Stimulated activated CD8-positive, alpha-beta memory T cell treated with anti-CD3 and anti-CD28 coated beads, Interleukin-4, amount 100 ng/mL, for 48 hours (primary cell): ENCODE data around the gene EPGN.
"Not testable (repeated sequence)": the region's sequence is repeated elsewhere in the genome, so short reads cannot be mapped to it uniquely, and the experiment has no call there.

ENCODE experiments used
- DNase-seq: peaks from one replicate; pipeline ENCODE4 v3.0.0-alpha.2; 2020

EPGN gene

GRCh38 chr4:74311696-74312313, 3.5 kb downstream of the EPGN start:
- no peak for DNase-seq

GRCh38 chr4:74314329-74314728, 6.1 kb downstream of the EPGN start:
- no peak for DNase-seq

DNA sequence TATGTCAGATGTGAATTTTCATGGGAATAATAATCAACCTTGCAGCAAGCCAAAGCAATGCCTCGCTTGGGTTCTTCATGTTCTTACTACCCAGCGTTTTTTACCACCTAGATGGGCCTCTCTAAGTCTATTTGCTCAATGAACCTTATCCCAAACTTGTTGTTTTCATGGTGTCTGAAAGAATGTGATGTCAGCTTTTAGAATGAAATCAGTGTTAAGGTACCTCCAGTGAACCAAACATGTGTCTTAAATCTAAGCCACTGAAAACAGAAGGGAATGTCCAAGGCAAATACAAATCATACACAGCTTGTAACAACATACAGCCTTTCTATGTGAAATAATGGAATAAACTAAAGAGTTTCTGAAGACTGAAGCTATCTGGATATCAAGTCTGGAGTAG, 6.7 kb downstream of the EPGN start:
- DNase-seq, result no peak

GRCh38 chr4:74315376-74315775, 7.1 kb downstream of the EPGN start:
- DNase-seq, result no peak

GRCh38 chr4:74316397-74316796, 8.1 kb downstream of the EPGN start:
- no peak for DNase-seq

- DNase-seq, result no peak
Measured at GRCh38 chr4:74317616-74318246, 9.5 kb downstream of the EPGN start.

DNA sequence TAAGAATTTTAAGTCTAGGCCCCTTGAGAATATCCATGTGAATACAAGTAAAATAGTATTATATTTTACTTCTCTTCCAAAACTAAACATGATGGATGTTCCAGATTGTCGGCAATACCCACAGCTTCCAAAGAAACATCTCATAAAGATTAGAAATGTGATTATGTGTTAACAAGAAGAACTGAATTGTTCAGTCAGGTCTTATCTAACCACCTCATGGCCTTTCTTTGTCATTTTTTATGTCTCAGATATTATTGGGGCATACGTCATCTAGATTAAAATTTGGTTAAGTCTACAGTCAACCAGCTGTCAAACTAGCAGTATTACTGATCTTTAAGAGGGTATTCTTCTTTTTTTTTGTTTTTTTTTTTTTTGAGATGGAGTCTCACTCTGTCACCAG, 10.0 kb downstream of the EPGN start:
- no peak for DNase-seq

GRCh38 chr4:74319470-74319869, 11.2 kb downstream of the EPGN start:
- DNase-seq, result no peak

DNA sequence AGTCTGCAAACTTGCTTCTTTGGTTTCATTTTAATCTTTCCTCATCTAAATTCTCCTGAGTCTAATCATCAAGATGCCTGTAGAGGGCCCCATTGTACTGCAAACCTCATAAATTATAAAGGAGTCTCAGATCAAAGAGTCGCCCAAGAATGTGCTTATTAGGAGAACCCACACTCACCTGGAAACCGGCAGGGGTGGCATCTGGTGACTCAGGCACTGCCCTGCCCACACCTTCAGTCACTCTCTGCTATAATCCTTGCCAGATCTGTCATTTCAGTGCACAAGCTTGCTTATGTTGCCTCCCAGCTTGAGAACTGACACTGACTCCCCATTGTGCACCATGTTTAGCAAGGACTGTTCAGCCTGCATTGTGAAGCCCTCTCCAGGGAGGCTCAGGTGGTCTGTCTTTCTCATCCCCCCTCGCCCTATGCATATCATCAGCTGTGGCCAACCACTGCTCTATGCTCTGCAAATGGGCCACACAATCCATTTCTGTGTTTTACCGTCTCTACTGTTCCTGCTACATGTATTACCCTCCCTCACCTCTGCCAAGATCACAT, 12.4 kb downstream of the EPGN start:
- DNase-seq, result peak; percentile 27

DNA sequence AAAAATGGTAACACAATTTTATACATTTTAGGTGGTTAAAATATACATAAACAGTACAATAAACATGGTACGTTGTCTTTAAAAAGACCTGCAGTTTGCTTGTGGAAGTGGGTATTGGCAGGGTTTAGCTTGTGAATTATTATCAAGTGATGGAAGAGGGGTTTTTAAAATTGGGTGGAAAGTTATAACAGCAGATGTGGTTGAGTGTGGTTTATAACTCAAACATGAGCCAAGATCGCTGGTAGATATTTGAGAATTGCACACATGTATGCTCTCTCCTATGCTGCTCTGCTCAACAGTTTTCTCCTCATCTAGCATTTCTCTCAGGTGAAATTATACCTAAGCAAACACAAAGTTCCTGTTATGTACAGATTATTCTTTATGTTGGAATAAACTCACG, 14.0 kb downstream of the EPGN start:
- no peak for DNase-seq

GRCh38 chr4:74323663-74324062, 15.4 kb downstream of the EPGN start:
- DNase-seq, result no peak

GRCh38 chr4:74324262-74324661, 16.0 kb downstream of the EPGN start:
- DNase-seq, result no peak

- no peak for DNase-seq
Measured at GRCh38 chr4:74325886-74326285, 17.6 kb downstream of the EPGN start.

GRCh38 chr4:74327762-74328161, 19.5 kb downstream of the EPGN start:
- no peak for DNase-seq

DNA sequence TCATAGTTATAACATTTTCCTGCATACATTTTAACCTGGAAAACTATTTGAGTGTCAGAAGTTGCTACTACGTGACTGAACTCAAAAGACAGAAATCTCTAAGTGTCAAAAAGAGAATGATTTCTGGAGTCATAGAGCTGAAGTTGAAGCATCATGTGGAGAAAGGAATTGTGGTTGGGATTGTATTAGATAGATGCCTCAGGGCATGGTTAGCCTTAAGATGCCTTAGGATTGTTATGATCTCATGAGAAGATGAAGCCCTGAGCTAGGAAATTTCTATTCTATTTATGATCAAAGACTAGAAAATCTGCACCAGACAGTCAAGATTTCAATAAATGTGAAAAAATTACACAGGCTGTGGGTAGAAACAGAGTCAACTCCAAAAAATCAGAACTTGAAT, 20.2 kb downstream of the EPGN start:
- DNase-seq, result no peak

GRCh38 chr4:74329307-74329706, 21.0 kb downstream of the EPGN start:
- DNase-seq, result no peak

DNA sequence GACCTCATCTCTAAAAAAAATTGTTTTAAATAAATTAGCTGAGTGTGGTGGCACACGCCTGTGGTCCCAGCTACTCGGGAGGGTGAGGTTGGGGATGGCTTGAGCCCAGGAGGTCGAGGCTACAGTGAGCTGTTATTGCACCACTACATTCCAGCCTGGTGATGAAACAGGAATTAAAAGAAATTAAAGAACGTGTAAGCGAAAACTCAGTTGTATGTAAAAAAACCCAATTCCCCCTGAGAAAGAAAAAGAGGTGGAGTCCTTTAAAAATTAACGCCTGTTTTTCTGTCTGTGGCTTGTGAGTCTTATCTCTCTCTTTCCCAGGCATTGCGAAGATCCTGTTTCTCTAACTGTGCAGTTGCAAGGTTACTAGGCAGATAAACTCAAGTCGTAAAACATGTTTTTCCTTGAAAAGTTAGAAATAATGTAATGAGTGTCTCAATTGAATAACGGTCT, 22.1 kb downstream of the EPGN start:
- no peak for DNase-seq

GRCh38 chr4:74331252-74331651, 23.0 kb downstream of the EPGN start:
- DNase-seq, result no peak

GRCh38 chr4:74331944-74332343, 23.7 kb downstream of the EPGN start:
- DNase-seq, result no peak

- DNase-seq, result no peak
Measured at GRCh38 chr4:74334636-74335035, 26.4 kb downstream of the EPGN start.

GRCh38 chr4:74335341-74336021, 27.2 kb downstream of the EPGN start:
- DNase-seq, result no peak

GRCh38 chr4:74338792-74339333, 30.6 kb downstream of the EPGN start:
- no peak for DNase-seq

DNA sequence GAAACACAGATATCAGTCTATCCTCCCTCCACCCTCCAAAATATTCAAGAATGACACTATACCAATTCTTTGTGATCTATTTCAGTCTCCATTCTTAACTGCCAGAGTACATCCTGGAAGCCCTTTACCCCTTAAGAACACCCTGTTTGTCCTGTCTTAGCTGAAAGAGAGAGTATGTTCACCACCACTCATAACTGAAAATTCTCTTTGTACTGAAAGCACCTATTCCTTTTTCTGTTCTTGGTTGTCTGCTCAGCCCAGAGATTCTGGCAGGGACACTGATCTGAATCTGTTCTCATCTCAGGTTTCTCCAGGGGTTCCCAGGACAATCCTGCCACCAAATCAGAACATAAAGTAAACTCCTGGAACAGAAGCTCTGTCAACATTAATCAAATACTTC, 31.2 kb downstream of the EPGN start:
- no peak for DNase-seq

- not testable (repeated sequence) for DNase-seq
Measured at GRCh38 chr4:74340421-74340820, 32.2 kb downstream of the EPGN start.
